Kidney (tissue), 14 donors: Measurements from ENCODE around the gene USF2. TPM values are rescaled to one million over a fixed set of nuclear protein-coding genes. Genes with fewer than 3 reads are reported as not detected.

ENCODE experiments used
- DNase-seq, 5 donors: peaks; one replicate each; pipeline ENCODE4 v3.0.0-alpha.2; 2013 to 2020
- FAIRE-seq: peaks from 2 replicates; lab custom pipeline; 2012; peaks lifted over from hg19 to GRCh38; lab: Jason Lieb, UNC
- H3K27ac ChIP-seq, 2 donors: one replicate each; pipeline ENCODE4 v1.7.0; 2013; ENCODE audit warnings: low read depth in 2 of 2, low read length in 2 of 2, inconsistent platforms in 1 of 2
- H3K27me3 ChIP-seq: one replicate; pipeline ENCODE4 v1.7.1; 2013; ENCODE audit warnings: low read length, inconsistent platforms; ENCODE audit not compliant: control insufficient read depth, insufficient read depth
- H3K36me3 ChIP-seq, 3 donors: one replicate each; pipeline versions ENCODE4 v1.7.0 to v1.7.1; 2013; ENCODE audit warnings: low read length in 3 of 3, control low read depth in 1 of 3, inconsistent platforms in 1 of 3; ENCODE audit not compliant: insufficient read depth in 3 of 3, control insufficient read depth in 2 of 3
- H3K4me1 ChIP-seq, 3 donors: one replicate each; pipeline versions ENCODE4 v1.7.0 to v1.7.1; 2013; ENCODE audit warnings: low read length in 3 of 3, inconsistent platforms in 1 of 3, low read depth in 1 of 3; ENCODE audit not compliant: control insufficient read depth in 2 of 3, insufficient read depth in 2 of 3
- H3K4me3 ChIP-seq, 3 donors: one replicate each; pipeline versions ENCODE4 v1.7.0 to v1.8.1; 2013; ENCODE audit warnings: low read length in 3 of 3, control low read depth in 1 of 3, inconsistent platforms in 1 of 3
- H3K9ac ChIP-seq, 3 donors: one replicate each; pipeline versions ENCODE4 v1.7.0 to v1.7.1; 2013; ENCODE audit warnings: low read length in 3 of 3, control low read depth in 1 of 3, inconsistent platforms in 1 of 3
- H3K9me3 ChIP-seq, 3 donors: one replicate each; pipeline versions ENCODE4 v1.7.0 to v1.7.1; 2013; ENCODE audit warnings: low read length in 3 of 3, control low read depth in 1 of 3, inconsistent platforms in 1 of 3; ENCODE audit not compliant: control insufficient read depth in 2 of 3, insufficient read depth in 1 of 3
- intact Hi-C: fragments of 100-400 bp; cut with DNase I; formaldehyde crosslinking; loops from one replicate; pipeline ENCODE4 v1.11.1; 2022
- polyA plus RNA-seq: library from polyadenylated mRNA; stranded (reverse); fragments of 350-450 nt; fragmentation: Illumina TruSeq; extraction: RNeasy Lipid Tissue Mini Kit (QIAGEN cat#74804); gene quantifications from one replicate; pipeline ENCODE4 v1.2.3, GENCODE V29; 2014; ENCODE audit warnings: low read depth, low replicate concordance; ENCODE audit not compliant: insufficient read depth
- total RNA-seq: library from RNA; stranded (reverse); fragmentation: NEBNext Ultra II Directional; extraction: Animal tissue kit (Norgen Biotek cat#: 25700); gene quantifications from one replicate; pipeline ENCODE4 v1.2.1, GENCODE V29; 2021
- TF ChIP-seq, protein P1 (sequence below): IDR thresholded peaks from 3 replicates; pipeline ENCODE4 v1.5.1; 2012; ENCODE audit warnings: mild to moderate bottlenecking, moderate library complexity, borderline replicate concordance; ENCODE audit not compliant: insufficient read depth; ENCODE audit errors: extremely low read depth
- donor health status: control.
- donor health status: control.
- donor health status: control.
- donor health status: control.
- donor health status: control.
- donor health status: DM: yes; HTN: yes; CAD: no.
- donor health status: Normal renal cell carcinoma (clear cell type).

Gene USF2
- total and polyA plus RNA-seq, 2 donors from 2014 or later: 82.8 to 118 TPM

DNA sequence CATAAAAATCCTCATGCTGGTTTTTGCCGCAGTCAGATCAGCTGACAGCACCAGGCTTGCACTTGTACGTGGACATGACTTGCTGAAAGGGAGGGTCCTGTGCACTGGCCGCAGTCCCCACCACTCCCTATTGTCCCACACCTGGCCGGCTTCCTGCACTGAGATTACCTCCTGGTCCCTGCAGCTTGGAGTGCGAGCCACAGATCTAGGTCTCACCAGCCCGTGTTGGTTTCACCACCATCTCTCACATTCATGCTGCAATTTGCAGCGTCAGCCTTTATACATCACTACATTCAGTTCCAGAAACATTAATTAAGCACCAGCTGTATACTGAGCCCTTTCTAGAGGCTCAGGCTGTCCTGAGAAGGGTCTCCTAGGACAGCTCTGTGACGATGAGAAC is 45.3 kb downstream of the USF2 start:
- H3K4me3 ChIP-seq: no peak overlapping the region
- H3K9ac ChIP-seq: no peak overlapping the region
- peaks cover 0 to 7% (median 3%) of the 10 kb centered on the region in 3 donors for H3K4me1 ChIP-seq
- intact Hi-C loops: no loop called here
- FAIRE-seq: no peak
- H3K27ac ChIP-seq: no peak overlapping the region
- H3K9me3 ChIP-seq: no peaks in the 10 kb centered on the region
- TF ChIP-seq, protein P1, sequence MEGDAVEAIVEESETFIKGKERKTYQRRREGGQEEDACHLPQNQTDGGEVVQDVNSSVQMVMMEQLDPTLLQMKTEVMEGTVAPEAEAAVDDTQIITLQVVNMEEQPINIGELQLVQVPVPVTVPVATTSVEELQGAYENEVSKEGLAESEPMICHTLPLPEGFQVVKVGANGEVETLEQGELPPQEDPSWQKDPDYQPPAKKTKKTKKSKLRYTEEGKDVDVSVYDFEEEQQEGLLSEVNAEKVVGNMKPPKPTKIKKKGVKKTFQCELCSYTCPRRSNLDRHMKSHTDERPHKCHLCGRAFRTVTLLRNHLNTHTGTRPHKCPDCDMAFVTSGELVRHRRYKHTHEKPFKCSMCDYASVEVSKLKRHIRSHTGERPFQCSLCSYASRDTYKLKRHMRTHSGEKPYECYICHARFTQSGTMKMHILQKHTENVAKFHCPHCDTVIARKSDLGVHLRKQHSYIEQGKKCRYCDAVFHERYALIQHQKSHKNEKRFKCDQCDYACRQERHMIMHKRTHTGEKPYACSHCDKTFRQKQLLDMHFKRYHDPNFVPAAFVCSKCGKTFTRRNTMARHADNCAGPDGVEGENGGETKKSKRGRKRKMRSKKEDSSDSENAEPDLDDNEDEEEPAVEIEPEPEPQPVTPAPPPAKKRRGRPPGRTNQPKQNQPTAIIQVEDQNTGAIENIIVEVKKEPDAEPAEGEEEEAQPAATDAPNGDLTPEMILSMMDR: no peak
- no peaks in the 10 kb centered on the region for H3K27me3 ChIP-seq
- no peak for DNase-seq
- no peaks in the 10 kb centered on the region for H3K36me3 ChIP-seq

DNA sequence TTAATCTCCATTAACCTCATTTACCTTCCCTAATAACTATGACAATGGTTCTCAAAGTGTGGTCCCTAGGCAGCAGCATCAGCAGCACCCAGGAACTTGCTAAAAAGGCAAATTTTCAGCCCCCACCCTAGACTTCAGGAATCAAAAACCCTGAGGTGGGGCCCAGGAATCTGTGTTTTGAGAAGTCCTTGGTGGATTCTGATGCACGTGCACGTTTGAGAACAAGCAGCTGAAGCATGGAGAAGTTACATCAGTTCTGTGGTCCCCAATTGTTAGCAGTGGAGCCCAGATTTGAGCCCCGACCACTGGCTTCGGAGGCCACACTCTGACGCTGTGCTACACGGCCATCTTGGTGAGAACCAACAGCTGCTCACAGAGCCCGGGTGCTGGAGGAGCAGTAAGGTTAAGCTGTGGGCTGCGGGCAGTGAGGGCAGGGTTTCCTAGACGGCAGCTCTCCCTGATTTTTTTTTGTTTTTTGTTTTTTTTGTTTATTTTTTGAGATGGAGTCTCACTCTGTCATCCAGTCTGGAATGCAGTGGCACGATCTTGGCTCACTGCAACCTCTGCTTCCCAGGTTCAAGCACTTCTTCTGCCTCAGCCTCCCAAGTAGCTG is 46.2 kb downstream of the USF2 start:
- no peak for FAIRE-seq
- DNase-seq: no peak
- no peaks in the 10 kb centered on the region for H3K9me3 ChIP-seq
- H3K36me3 ChIP-seq: no peaks in the 10 kb centered on the region
- H3K27ac ChIP-seq: no peak overlapping the region
- H3K27me3 ChIP-seq: no peaks in the 10 kb centered on the region
- H3K4me1 ChIP-seq: peaks cover 0 to 8% (median 0%) of the 10 kb centered on the region in 3 donors
- no peak overlapping the region for H3K4me3 ChIP-seq
- intact Hi-C loops: no loop called here
- H3K9ac ChIP-seq: no peak overlapping the region
- TF ChIP-seq, protein P1: no peak

DNA sequence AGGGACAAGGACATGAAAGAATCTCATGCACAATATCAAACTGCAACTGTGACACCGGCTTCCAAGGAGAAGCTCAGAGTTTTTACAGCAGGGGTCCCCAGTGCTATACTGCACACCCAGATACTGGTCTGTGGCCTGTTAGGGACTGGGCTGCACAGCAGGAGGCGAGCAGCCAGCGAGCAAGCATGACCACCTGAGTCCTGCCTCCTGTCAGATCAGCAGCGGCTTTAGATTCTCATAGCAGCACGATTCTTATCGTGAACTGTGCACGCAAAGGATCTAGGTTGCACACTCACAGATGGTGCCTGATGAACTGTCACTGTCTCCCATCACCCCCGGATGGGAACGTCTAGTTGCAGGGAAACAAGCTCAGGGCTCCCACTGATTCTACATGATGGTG is 47.1 kb downstream of the USF2 start:
- no peaks in the 10 kb centered on the region for H3K9me3 ChIP-seq
- H3K27me3 ChIP-seq: no peaks in the 10 kb centered on the region
- TF ChIP-seq, protein P1: no peak
- FAIRE-seq: no peak
- H3K36me3 ChIP-seq: no peaks in the 10 kb centered on the region
- H3K27ac ChIP-seq: no peak overlapping the region
- intact Hi-C loops: no loop called here
- no peak overlapping the region for H3K4me3 ChIP-seq
- no peak overlapping the region for H3K9ac ChIP-seq
- DNase-seq: peak in 1 of 5 donors; percentile 31
- peaks cover 0 to 6% (median 0%) of the 10 kb centered on the region in 3 donors for H3K4me1 ChIP-seq

DNA sequence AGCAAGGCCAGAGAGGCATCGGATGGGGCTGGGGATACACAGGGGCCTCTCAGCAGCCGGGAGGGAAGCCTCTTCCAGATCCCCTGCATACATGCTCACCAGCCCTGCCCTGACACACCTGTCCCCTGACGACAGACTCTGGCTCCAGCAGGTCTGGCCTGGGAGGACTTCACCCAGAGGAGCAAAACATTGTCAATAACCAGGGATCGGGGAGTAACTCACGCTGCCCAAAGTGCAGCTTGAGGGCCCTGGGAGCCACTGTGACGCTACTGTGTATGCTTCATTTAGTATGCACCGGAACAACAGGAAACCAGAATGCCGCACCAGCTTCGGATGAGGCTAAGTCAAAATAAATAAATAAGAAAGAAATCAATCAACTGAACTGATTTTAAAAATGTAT is 47.8 kb downstream of the USF2 start:
- Histone ChIP-seq H3K9me3 (no peaks in the 10 kb centered on the region), H3K9ac (no peak overlapping the region), H3K36me3 (no peaks in the 10 kb centered on the region), H3K4me1 (peaks cover 0 to 6% (median 0%) of the 10 kb centered on the region in 3 donors), H3K27me3 (no peaks in the 10 kb centered on the region), H3K4me3 (no peak overlapping the region), H3K27ac (no peak overlapping the region)
- intact Hi-C loops: no loop called here
- DNase-seq (no peak), FAIRE-seq (no peak)
- TF ChIP-seq, protein P1: no peak
